Neural progenitor cell (in vitro differentiated cells): ENCODE results near the gene DNPH1. TPM values are rescaled to one million over a fixed set of nuclear protein-coding genes. Genes with fewer than 3 reads are reported as not detected.
A peak's percentile ranks its signal among the peaks of the same experiment; 100 is the strongest.

Experiments
- DNase-seq: peaks from one replicate; pipeline ENCODE4 v3.0.0-alpha.2; 2016; ENCODE audit warnings: low spot score
- H2AFZ ChIP-seq: fragments of 200-600 bp; sonication (generic); replicated peaks from 2 replicates; pipeline ENCODE4 v1.6.1; 2016; ENCODE audit warnings: antibody characterized with exemption
- H3F3A ChIP-seq: fragments of 200-600 bp; sonication (generic); 2 replicates; pipeline ENCODE4 v1.6.1; 2016; ENCODE audit warnings: antibody characterized with exemption, low read depth
- H3K27ac ChIP-seq: fragments of 200-600 bp; sonication (generic); 2 replicates; pipeline ENCODE4 v1.5.1; 2016; ENCODE audit warnings: mild to moderate bottlenecking
- H3K27me3 ChIP-seq: fragments of 200-600 bp; sonication (generic); 2 replicates; pipeline ENCODE4 v1.6.1; 2016; ENCODE audit warnings: mild to moderate bottlenecking, moderate library complexity
- H3K36me3 ChIP-seq: fragments of 200-600 bp; sonication (generic); 2 replicates; pipeline ENCODE4 v1.5.1; 2016
- H3K4me1 ChIP-seq: fragments of 200-600 bp; sonication (generic); 2 replicates; pipeline ENCODE4 v1.6.1; 2016; ENCODE audit warnings: mixed run types
- H3K4me2 ChIP-seq: fragments of 200-600 bp; sonication (generic); 2 replicates; pipeline ENCODE4 v1.6.1; 2016
- H3K4me3 ChIP-seq: fragments of 200-600 bp; sonication (generic); 2 replicates; pipeline ENCODE4 v1.5.1; 2016
- H3K79me2 ChIP-seq: fragments of 200-600 bp; sonication (generic); 2 replicates; pipeline ENCODE4 v1.6.1; 2016; ENCODE audit warnings: low read depth
- H3K9ac ChIP-seq: fragments of 200-600 bp; sonication (generic); 2 replicates; pipeline ENCODE4 v1.6.1; 2016
- H3K9me3 ChIP-seq: fragments of 200-600 bp; sonication (generic); 2 replicates; pipeline ENCODE4 v1.5.1; 2016; ENCODE audit warnings: low read depth
- H4K20me1 ChIP-seq: fragments of 200-600 bp; sonication (generic); 2 replicates; pipeline ENCODE4 v1.6.1; 2016; ENCODE audit warnings: low read depth
- H3K27ac Mint-ChIP-seq: 3 replicates; pipeline ENCODE4 v1.8.0; 2021; ENCODE audit warnings: mixed read lengths
- H3K27me3 Mint-ChIP-seq: 2 replicates; pipeline ENCODE4 v1.8.0; 2022; ENCODE audit warnings: low read depth, mild to moderate bottlenecking, inconsistent platforms, moderate library complexity, mixed read lengths; ENCODE audit not compliant: insufficient read depth
- H3K36me3 Mint-ChIP-seq: 3 replicates; pipeline ENCODE4 v1.8.0; 2021; ENCODE audit warnings: mixed read lengths
- H3K4me1 Mint-ChIP-seq: 3 replicates; pipeline ENCODE4 v1.8.0; 2021; ENCODE audit warnings: mixed read lengths
- H3K4me3 Mint-ChIP-seq: 3 replicates; pipeline ENCODE4 v1.8.0; 2021; ENCODE audit warnings: mild to moderate bottlenecking, moderate library complexity, mixed read lengths
- H3K9me3 Mint-ChIP-seq: 3 replicates; pipeline ENCODE4 v1.8.0; 2020; ENCODE audit warnings: mixed read lengths
- CTCF ChIP-seq: fragments of 200-600 bp; sonication (generic); IDR thresholded peaks from 2 replicates; pipeline ENCODE4 v1.5.1; 2017; ENCODE audit warnings: antibody characterized with exemption, mild to moderate bottlenecking
- EZH2 ChIP-seq: fragments of 200-600 bp; sonication (generic); IDR thresholded peaks from 2 replicates; pipeline ENCODE4 v1.6.1; 2017; ENCODE audit warnings: antibody characterized with exemption, mild to moderate bottlenecking, moderate library complexity
- EZH2phosphoT487 ChIP-seq: fragments of 200-600 bp; sonication (generic); IDR thresholded peaks from 2 replicates; pipeline ENCODE4 v1.6.1; 2017; ENCODE audit warnings: antibody characterized with exemption
- total RNA-seq: library from RNA; depleted of rRNA; stranded (reverse); fragments of >200 nt; gene quantifications from 2 replicates; pipeline ENCODE4 v1.2.3, GENCODE V29; 2015; ENCODE audit warnings: low replicate concordance

DNPH1 gene
- total RNA-seq, 1 donor from 2014 or later: 25.2 TPM

GRCh38 chr6:43211955-43212354 is 17.3 kb downstream of the DNPH1 start:
- H3K9ac ChIP-seq: no peak overlapping the region
- no peak overlapping the region for H3K4me3 ChIP-seq
- Mint-ChIP-seq H3K4me3 (no peak overlapping the region), H3K27me3 (no peaks in the 10 kb centered on the region), H3K4me1 (no peaks in the 10 kb centered on the region), H3K36me3 (peaks cover 9% of the 10 kb centered on the region), H3K27ac (no peak overlapping the region), H3K9me3 (no peaks in the 10 kb centered on the region)
- H3K27ac ChIP-seq: no peak overlapping the region
- no peaks in the 10 kb centered on the region for H3K4me1 ChIP-seq
- H3K9me3 ChIP-seq: no peaks in the 10 kb centered on the region
- no peak for DNase-seq
- H3K79me2 ChIP-seq: no peaks in the 10 kb centered on the region
- no peak overlapping the region for H2AFZ ChIP-seq
- no peaks in the 10 kb centered on the region for H3F3A ChIP-seq
- TF ChIP-seq CTCF (peak; percentile 30), EZH2 (no peak)
- H4K20me1 ChIP-seq: no peaks in the 10 kb centered on the region
- H3K4me2 ChIP-seq: no peak overlapping the region
- no peaks in the 10 kb centered on the region for H3K27me3 ChIP-seq
- H3K36me3 ChIP-seq: no peaks in the 10 kb centered on the region

- DNase-seq: no peak
- Histone ChIP-seq H3K4me3 (no peak overlapping the region), H3F3A (no peaks in the 10 kb centered on the region), H3K4me1 (no peaks in the 10 kb centered on the region), H3K9ac (no peak overlapping the region), H4K20me1 (no peaks in the 10 kb centered on the region), H3K9me3 (no peaks in the 10 kb centered on the region), H3K79me2 (no peaks in the 10 kb centered on the region), H3K36me3 (no peaks in the 10 kb centered on the region), H3K27me3 (no peaks in the 10 kb centered on the region), H2AFZ (no peak overlapping the region), H3K4me2 (no peak overlapping the region), H3K27ac (no peak overlapping the region)
- no peak overlapping the region for H3K27ac Mint-ChIP-seq
- H3K9me3 Mint-ChIP-seq: no peaks in the 10 kb centered on the region
- peaks cover 2% of the 10 kb centered on the region for H3K36me3 Mint-ChIP-seq
- H3K27me3 Mint-ChIP-seq: peaks cover 3% of the 10 kb centered on the region
- H3K4me1 Mint-ChIP-seq: no peaks in the 10 kb centered on the region
- TF ChIP-seq EZH2phosphoT487 (no peak), EZH2 (no peak), CTCF (no peak)
- no peak overlapping the region for H3K4me3 Mint-ChIP-seq
Observed at GRCh38 chr6:43207286-43207685, 22.0 kb downstream of the DNPH1 start.

GRCh38 chr6:43205849-43206248 is 23.4 kb downstream of the DNPH1 start:
- H3K9me3 ChIP-seq: no peaks in the 10 kb centered on the region
- H3K27me3 ChIP-seq: no peaks in the 10 kb centered on the region
- no peak overlapping the region for H3K9ac ChIP-seq
- no peak overlapping the region for H3K4me2 ChIP-seq
- no peaks in the 10 kb centered on the region for H3K79me2 ChIP-seq
- peaks cover 6% of the 10 kb centered on the region for H3K27me3 Mint-ChIP-seq
- peaks cover 2% of the 10 kb centered on the region for H3K36me3 Mint-ChIP-seq
- no peak overlapping the region for H2AFZ ChIP-seq
- H3F3A ChIP-seq: no peaks in the 10 kb centered on the region
- DNase-seq: no peak
- H3K4me3 Mint-ChIP-seq: no peak overlapping the region
- H3K4me1 Mint-ChIP-seq: no peaks in the 10 kb centered on the region
- no peaks in the 10 kb centered on the region for H3K4me1 ChIP-seq
- no peaks in the 10 kb centered on the region for H3K36me3 ChIP-seq
- no peak overlapping the region for H3K4me3 ChIP-seq
- H4K20me1 ChIP-seq: no peaks in the 10 kb centered on the region
- TF ChIP-seq EZH2 (no peak), EZH2phosphoT487 (no peak), CTCF (no peak)
- H3K9me3 Mint-ChIP-seq: no peaks in the 10 kb centered on the region
- H3K27ac ChIP-seq: no peak overlapping the region
- no peak overlapping the region for H3K27ac Mint-ChIP-seq
